Fibroblast of pulmonary artery (primary cell): ENCODE measurements around the gene IDUA.

Source experiments
- DNase-seq: peaks from one replicate; pipeline ENCODE4 v3.0.0-alpha.2; 2010; ENCODE audit warnings: low read depth
- H3K4me3 ChIP-seq: replicated peaks from 2 replicates; pipeline ENCODE4 v1.5.1; 2011; ENCODE audit warnings: low read depth, mild to moderate bottlenecking, control low read depth, low read length, moderate library complexity
- TF ChIP-seq, protein P1 (sequence below): IDR thresholded peaks from 2 replicates; pipeline ENCODE4 v1.5.1; 2011; ENCODE audit warnings: mild to moderate bottlenecking, control low read depth, low read length, inconsistent platforms; ENCODE audit errors: missing control alignments

The IDUA gene

GRCh38 chr4:986428-986878 is 391 bp upstream of the IDUA start:
- no peak for DNase-seq
- TF ChIP-seq, protein P1, sequence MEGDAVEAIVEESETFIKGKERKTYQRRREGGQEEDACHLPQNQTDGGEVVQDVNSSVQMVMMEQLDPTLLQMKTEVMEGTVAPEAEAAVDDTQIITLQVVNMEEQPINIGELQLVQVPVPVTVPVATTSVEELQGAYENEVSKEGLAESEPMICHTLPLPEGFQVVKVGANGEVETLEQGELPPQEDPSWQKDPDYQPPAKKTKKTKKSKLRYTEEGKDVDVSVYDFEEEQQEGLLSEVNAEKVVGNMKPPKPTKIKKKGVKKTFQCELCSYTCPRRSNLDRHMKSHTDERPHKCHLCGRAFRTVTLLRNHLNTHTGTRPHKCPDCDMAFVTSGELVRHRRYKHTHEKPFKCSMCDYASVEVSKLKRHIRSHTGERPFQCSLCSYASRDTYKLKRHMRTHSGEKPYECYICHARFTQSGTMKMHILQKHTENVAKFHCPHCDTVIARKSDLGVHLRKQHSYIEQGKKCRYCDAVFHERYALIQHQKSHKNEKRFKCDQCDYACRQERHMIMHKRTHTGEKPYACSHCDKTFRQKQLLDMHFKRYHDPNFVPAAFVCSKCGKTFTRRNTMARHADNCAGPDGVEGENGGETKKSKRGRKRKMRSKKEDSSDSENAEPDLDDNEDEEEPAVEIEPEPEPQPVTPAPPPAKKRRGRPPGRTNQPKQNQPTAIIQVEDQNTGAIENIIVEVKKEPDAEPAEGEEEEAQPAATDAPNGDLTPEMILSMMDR, result no peak
- H3K4me3 ChIP-seq, result peak overlapping the region; percentile 73

DNA sequence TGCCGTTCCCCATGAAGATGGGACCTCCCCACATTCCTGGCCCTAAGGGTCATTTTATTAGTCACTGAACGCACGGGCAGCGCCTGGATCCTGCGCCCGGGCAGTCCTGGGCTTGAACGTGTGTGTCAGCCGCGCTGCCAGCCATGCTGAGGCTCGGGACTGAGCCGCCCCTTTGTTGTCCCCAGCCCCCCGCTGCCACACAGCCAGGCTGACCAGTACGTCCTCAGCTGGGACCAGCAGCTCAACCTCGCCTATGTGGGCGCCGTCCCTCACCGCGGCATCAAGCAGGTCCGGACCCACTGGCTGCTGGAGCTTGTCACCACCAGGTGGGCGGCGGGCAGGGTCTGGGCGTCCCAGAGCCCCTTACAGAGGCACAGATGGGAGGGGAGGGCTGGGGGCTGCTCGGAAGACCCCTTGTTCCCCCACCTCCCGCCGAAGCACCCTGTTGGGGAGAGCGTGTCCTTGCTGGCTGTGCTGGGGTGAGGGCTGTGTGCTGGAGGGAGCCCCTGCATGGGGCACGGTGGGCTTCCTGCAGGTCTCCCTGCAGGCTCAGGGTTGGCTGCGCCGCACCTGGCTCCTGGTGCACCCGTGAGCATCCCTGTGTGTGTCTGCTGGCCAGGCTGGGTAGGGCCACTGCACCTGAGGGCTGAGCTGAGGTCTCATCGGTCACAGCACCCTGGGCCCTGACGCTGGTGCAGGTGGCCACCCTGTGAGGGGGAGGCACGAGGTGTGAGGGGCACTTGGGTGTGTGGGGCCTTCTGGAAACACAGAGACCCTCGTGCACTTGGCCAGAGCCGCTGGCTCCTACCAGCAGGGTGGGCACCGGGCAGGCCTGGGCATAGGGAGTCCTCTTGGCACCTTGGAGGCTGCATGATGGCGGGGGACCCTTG is 1.0 kb downstream of the IDUA start:
- TF ChIP-seq, protein P1, result no peak
- no peak for DNase-seq
- H3K4me3 ChIP-seq, result peak overlapping the region; percentile 73

GRCh38 chr4:988726-989721 is 2.2 kb downstream of the IDUA start:
- H3K4me3 ChIP-seq, result no peak overlapping the region
- no peak for DNase-seq
- TF ChIP-seq, protein P1, result no peak

DNA sequence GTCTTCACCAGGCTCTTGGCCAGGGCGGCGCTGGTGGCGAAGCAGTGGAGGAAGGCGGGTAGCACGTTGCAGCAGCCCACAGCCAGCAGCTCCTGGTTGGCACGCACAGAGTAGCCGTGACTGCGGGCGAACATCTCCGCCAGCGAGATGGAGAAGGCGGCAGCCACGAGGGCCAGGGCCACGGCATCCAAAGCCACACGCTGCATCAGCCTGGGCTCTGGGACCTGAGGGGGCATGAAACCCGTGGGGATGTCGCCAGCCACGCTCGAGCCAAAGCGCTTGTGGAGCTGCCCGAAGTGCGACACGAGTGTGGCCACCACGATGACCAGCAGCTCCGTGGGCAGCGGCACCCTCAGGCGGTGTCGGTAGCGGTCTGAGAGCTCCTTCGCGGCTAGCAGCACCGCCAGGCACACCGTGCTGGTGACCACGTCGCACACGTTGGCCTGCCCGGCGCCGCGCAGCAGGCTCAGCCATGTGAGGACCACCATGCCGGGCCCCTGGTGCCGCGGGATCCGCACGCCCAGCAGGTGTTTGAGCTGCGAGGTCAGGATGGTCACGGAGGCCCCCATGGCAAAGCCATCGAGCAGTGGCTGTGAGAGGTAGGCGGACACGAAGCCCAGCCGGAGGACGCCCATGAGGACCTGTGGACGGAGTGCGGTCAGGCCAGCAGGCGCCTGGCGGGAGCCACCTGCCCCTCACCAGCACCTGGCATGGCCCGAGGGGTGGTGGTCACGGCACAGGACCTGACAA is 3.1 kb downstream of the IDUA start:
- DNase-seq, result no peak
- H3K4me3 ChIP-seq, result no peak overlapping the region
- TF ChIP-seq, protein P1, result no peak

DNA sequence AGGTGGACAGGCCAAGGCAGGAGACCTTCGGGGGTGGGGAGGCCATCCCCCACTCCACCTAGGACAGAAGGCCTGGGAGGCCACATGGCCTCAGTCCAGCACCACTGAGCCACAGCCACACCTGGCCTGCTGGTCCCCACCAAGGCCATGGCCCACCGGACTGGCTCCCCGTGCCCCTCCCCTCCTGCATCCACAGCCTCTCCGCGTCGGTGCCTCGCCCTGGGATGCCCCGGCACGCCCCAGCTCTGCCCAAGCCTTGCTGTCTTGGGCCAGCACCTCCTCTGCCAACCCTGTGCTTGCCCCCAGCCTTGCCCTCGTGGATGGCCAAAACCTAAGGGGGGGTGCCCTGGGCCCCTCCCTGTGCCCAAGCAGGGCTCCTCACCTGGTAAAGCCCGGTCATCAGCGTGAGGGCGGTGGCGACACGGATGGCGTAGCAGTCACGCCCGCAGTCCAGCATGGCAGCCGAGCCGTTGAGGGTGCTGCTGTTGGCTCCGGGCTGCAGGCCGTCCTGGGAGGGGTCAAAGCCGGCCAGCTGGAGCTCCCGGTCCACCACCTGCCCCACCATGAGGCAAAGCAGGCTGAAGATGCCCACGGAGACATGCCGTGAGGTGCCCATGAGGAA is 4.0 kb downstream of the IDUA start:
- TF ChIP-seq, protein P1, result no peak
- H3K4me3 ChIP-seq, result no peak overlapping the region
- DNase-seq, result no peak
